ENCODE measurements around the gene UBASH3B.

The UBASH3B gene

GRCh38 chr11:122703541-122704272, 48.2 kb downstream of the UBASH3B start:
- no peak for TF ChIP-seq CTCF (conservative IDR thresholded peaks at IDR 0.05; ENCODE audit: control insufficient read depth, insufficient read depth, low read depth, low read length)
- DNase-seq (ENCODE audit: low read depth), result no peak

GRCh38 chr11:122705396-122705795, 49.9 kb downstream of the UBASH3B start:
- no peak for TF ChIP-seq CTCF (conservative IDR thresholded peaks at IDR 0.05; ENCODE audit: control insufficient read depth, insufficient read depth, low read depth, low read length)

More at GRCh38 chr11:122703541-122704272, 48.2 kb downstream of the UBASH3B start:
- no peak overlapping the region for H3K4me3 ChIP-seq (ENCODE audit: control insufficient read depth, low read depth, low read length)

GRCh38 chr11:122706291-122707088, 51.0 kb downstream of the UBASH3B start:
- no peak overlapping the region for H3K4me3 ChIP-seq (ENCODE audit: control insufficient read depth, low read depth, low read length)
- no peak for TF ChIP-seq CTCF (conservative IDR thresholded peaks at IDR 0.05; ENCODE audit: control insufficient read depth, insufficient read depth, low read depth, low read length)
- DNase-seq (ENCODE audit: low read depth), result peak; percentile 79

More at GRCh38 chr11:122705396-122705795, 49.9 kb downstream of the UBASH3B start:
- no peak for DNase-seq (ENCODE audit: low read depth)
- H3K4me3 ChIP-seq (ENCODE audit: control insufficient read depth, low read depth, low read length), result no peak overlapping the region

- TF ChIP-seq CTCF (conservative IDR thresholded peaks at IDR 0.05; ENCODE audit: control insufficient read depth, insufficient read depth, low read depth, low read length), result no peak
- H3K4me3 ChIP-seq (ENCODE audit: control insufficient read depth, low read depth, low read length), result no peak overlapping the region
- no peak for DNase-seq (ENCODE audit: low read depth)
These were observed 51.6 kb downstream of the UBASH3B start for GRCh38 chr11:122707111-122707510.

- no peak for DNase-seq (ENCODE audit: low read depth)
- no peak for TF ChIP-seq CTCF (conservative IDR thresholded peaks at IDR 0.05; ENCODE audit: control insufficient read depth, insufficient read depth, low read depth, low read length)
- no peak overlapping the region for H3K4me3 ChIP-seq (ENCODE audit: control insufficient read depth, low read depth, low read length)
These were observed 52.4 kb downstream of the UBASH3B start for GRCh38 chr11:122707901-122708300.

GRCh38 chr11:122709039-122709760, 53.7 kb downstream of the UBASH3B start:
- TF ChIP-seq CTCF (conservative IDR thresholded peaks at IDR 0.05; ENCODE audit: control insufficient read depth, insufficient read depth, low read depth, low read length), result no peak
- peak; percentile 82 for DNase-seq (ENCODE audit: low read depth)
- no peak overlapping the region for H3K4me3 ChIP-seq (ENCODE audit: control insufficient read depth, low read depth, low read length)
